Muscle layer of duodenum (tissue), 2 donors: ENCODE results near the gene SLBP.
A peak's percentile ranks its signal among the peaks of the same experiment; 100 is the strongest.
"Not testable (repeated sequence)": the region's sequence is repeated elsewhere in the genome, so short reads cannot be mapped to it uniquely, and the experiment has no call there.

Experiments
- H3K27ac ChIP-seq: one replicate; pipeline ENCODE4 v1.7.0; 2013; ENCODE audit warnings: mild to moderate bottlenecking, low read length
- H3K27me3 ChIP-seq: one replicate; pipeline ENCODE4 v1.7.0; 2013; ENCODE audit warnings: low read depth, mild to moderate bottlenecking, control low read depth, low read length
- H3K36me3 ChIP-seq, 2 donors: one replicate each; pipeline ENCODE4 v1.7.0; 2013; ENCODE audit warnings: low read length in 2 of 2, control low read depth in 1 of 2, mild to moderate bottlenecking in 1 of 2; ENCODE audit not compliant: insufficient read depth in 2 of 2, control insufficient read depth in 1 of 2
- H3K4me1 ChIP-seq, 2 donors: one replicate each; pipeline ENCODE4 v1.7.0; 2013; ENCODE audit warnings: low read length in 2 of 2, mild to moderate bottlenecking in 2 of 2, control low read depth in 1 of 2, moderate library complexity in 1 of 2; ENCODE audit not compliant: insufficient read depth in 2 of 2, control insufficient read depth in 1 of 2
- H3K4me3 ChIP-seq, 2 donors: one replicate each; pipeline ENCODE4 v1.7.0; 2013; ENCODE audit warnings: low read length in 2 of 2, low read depth in 1 of 2, mild to moderate bottlenecking in 1 of 2
- H3K9me3 ChIP-seq, 2 donors: one replicate each; pipeline ENCODE4 v1.7.0; 2013; ENCODE audit warnings: low read length in 2 of 2, control low read depth in 1 of 2, mild to moderate bottlenecking in 1 of 2; ENCODE audit not compliant: control insufficient read depth in 1 of 2
- donor health status: healthy.

SLBP gene

GRCh38 chr4:1682860-1683259, 29.3 kb downstream of the SLBP start:
- Histone ChIP-seq H3K27ac (peak overlapping the region; percentile 35), H3K36me3 (no peaks in the 10 kb centered on the region), H3K9me3 (no peaks in the 10 kb centered on the region), H3K27me3 (no peaks in the 10 kb centered on the region), H3K4me3 (peak overlapping the region; percentile 52 to 71), H3K4me1 (peaks cover 0 to 7% of the 10 kb centered on the region in 2 donors)

- no peaks in the 10 kb centered on the region for H3K36me3 ChIP-seq
- no peak overlapping the region for H3K4me3 ChIP-seq
- no peaks in the 10 kb centered on the region for H3K9me3 ChIP-seq
- H3K27me3 ChIP-seq = no peaks in the 10 kb centered on the region
- H3K4me1 ChIP-seq = no peaks in the 10 kb centered on the region
- no peak overlapping the region for H3K27ac ChIP-seq
These were observed 33.9 kb downstream of the SLBP start for GRCh38 chr4:1678244-1678643.

- H3K27ac ChIP-seq = no peak overlapping the region
- no peaks in the 10 kb centered on the region for H3K27me3 ChIP-seq
- H3K4me3 ChIP-seq = no peak overlapping the region
- H3K4me1 ChIP-seq = no peaks in the 10 kb centered on the region
- no peaks in the 10 kb centered on the region for H3K36me3 ChIP-seq
- no peaks in the 10 kb centered on the region for H3K9me3 ChIP-seq
These were observed 35.3 kb downstream of the SLBP start for GRCh38 chr4:1676605-1677525.

GRCh38 chr4:1675802-1676137, 36.3 kb downstream of the SLBP start:
- Histone ChIP-seq H3K4me3 (no peak overlapping the region), H3K4me1 (no peaks in the 10 kb centered on the region), H3K27me3 (no peaks in the 10 kb centered on the region), H3K36me3 (no peaks in the 10 kb centered on the region), H3K9me3 (no peaks in the 10 kb centered on the region), H3K27ac (no peak overlapping the region)

- no peak overlapping the region for H3K27ac ChIP-seq
- no peaks in the 10 kb centered on the region for H3K4me1 ChIP-seq
These were observed 36.9 kb downstream of the SLBP start for GRCh38 chr4:1675136-1675801.

GRCh38 chr4:1674682-1675081, 37.4 kb downstream of the SLBP start:
- no peaks in the 10 kb centered on the region for H3K36me3 ChIP-seq
- no peak overlapping the region for H3K27ac ChIP-seq
- H3K9me3 ChIP-seq = no peaks in the 10 kb centered on the region

More at GRCh38 chr4:1675136-1675801, 36.9 kb downstream of the SLBP start:
- Histone ChIP-seq H3K4me3 (no peak overlapping the region), H3K27me3 (no peaks in the 10 kb centered on the region), H3K9me3 (no peaks in the 10 kb centered on the region), H3K36me3 (no peaks in the 10 kb centered on the region)

GRCh38 chr4:1673671-1674070, 38.4 kb downstream of the SLBP start:
- Histone ChIP-seq H3K27ac (no peak overlapping the region), H3K4me3 (no peak overlapping the region), H3K4me1 (no peaks in the 10 kb centered on the region), H3K9me3 (no peaks in the 10 kb centered on the region), H3K27me3 (no peaks in the 10 kb centered on the region), H3K36me3 (no peaks in the 10 kb centered on the region)

More at GRCh38 chr4:1674682-1675081, 37.4 kb downstream of the SLBP start:
- Histone ChIP-seq H3K4me1 (no peaks in the 10 kb centered on the region), H3K27me3 (no peaks in the 10 kb centered on the region), H3K4me3 (no peak overlapping the region)

- H3K4me1 ChIP-seq, H3K4me3 ChIP-seq, H3K27me3 ChIP-seq, H3K36me3 ChIP-seq, H3K27ac ChIP-seq, H3K9me3 ChIP-seq: not testable (repeated sequence)
These were observed 41.1 kb downstream of the SLBP start for GRCh38 chr4:1671011-1671410.

- peaks cover 0 to 5% of the 10 kb centered on the region in 2 donors for H3K4me1 ChIP-seq
- H3K9me3 ChIP-seq = no peaks in the 10 kb centered on the region
- H3K27me3 ChIP-seq = no peaks in the 10 kb centered on the region
- no peak overlapping the region for H3K27ac ChIP-seq
- H3K4me3 ChIP-seq = no peak overlapping the region
- H3K36me3 ChIP-seq = no peaks in the 10 kb centered on the region
These were observed 41.8 kb downstream of the SLBP start for GRCh38 chr4:1670279-1670678.

GRCh38 chr4:1669850-1670249, 42.3 kb downstream of the SLBP start:
- peaks cover 0 to 5% of the 10 kb centered on the region in 2 donors for H3K4me1 ChIP-seq
- H3K9me3 ChIP-seq = no peaks in the 10 kb centered on the region
- no peak overlapping the region for H3K27ac ChIP-seq
- H3K27me3 ChIP-seq = no peaks in the 10 kb centered on the region
- H3K4me3 ChIP-seq = no peak overlapping the region
- H3K36me3 ChIP-seq = no peaks in the 10 kb centered on the region

- Histone ChIP-seq H3K4me1 (peaks cover 0 to 5% of the 10 kb centered on the region in 2 donors), H3K27me3 (no peaks in the 10 kb centered on the region), H3K4me3 (no peak overlapping the region), H3K36me3 (no peaks in the 10 kb centered on the region), H3K27ac (no peak overlapping the region), H3K9me3 (no peaks in the 10 kb centered on the region)
These were observed 42.8 kb downstream of the SLBP start for GRCh38 chr4:1669270-1669669.
